ENCODE measurements around the gene SELENOI.

GRCh38 chr2:26349690-26350089 is 3.7 kb downstream of the SELENOI start:
- TF ChIP-seq CTCF (IDR thresholded peaks at IDR 0.05; ENCODE audit: insufficient read depth, low read length, poor library complexity, severe bottlenecking) (no peak), EZH2phosphoT487 (conservative IDR thresholded peaks at IDR 0.05; ENCODE audit: low read length) (no peak)
